Liver (tissue), 9 donors: ENCODE data around the gene TMPRSS7. TPM values are rescaled to one million over a fixed set of nuclear protein-coding genes. Genes with fewer than 3 reads are reported as not detected.

Experiments
- DNase-seq: peaks from one replicate; pipeline ENCODE4 v3.0.0-alpha.2; 2017; ENCODE audit warnings: low spot score
- H3K27ac ChIP-seq, 2 donors: one replicate each; pipeline ENCODE4 v1.7.0; 2013; ENCODE audit warnings: inconsistent platforms in 2 of 2, low read length in 2 of 2, control low read depth in 1 of 2, low read depth in 1 of 2, mild to moderate bottlenecking in 1 of 2
- H3K27me3 ChIP-seq, 4 donors: one replicate each; pipeline versions ENCODE4 v1.6.1 to v1.7.0; 2013; ENCODE audit warnings: low read length in 3 of 4, inconsistent platforms in 1 of 4, mild to moderate bottlenecking in 1 of 4, moderate library complexity in 1 of 4; ENCODE audit not compliant: control insufficient read depth in 4 of 4, insufficient read depth in 4 of 4
- H3K36me3 ChIP-seq, 4 donors: one replicate each; pipeline versions ENCODE4 v1.6.1 to v1.7.0; 2013; ENCODE audit warnings: low read length in 3 of 4, mild to moderate bottlenecking in 3 of 4, low read depth in 1 of 4, moderate library complexity in 1 of 4; ENCODE audit not compliant: control insufficient read depth in 4 of 4, insufficient read depth in 3 of 4
- H3K4me1 ChIP-seq, 4 donors: one replicate each; pipeline versions ENCODE4 v1.6.1 to v1.7.0; 2013; ENCODE audit warnings: low read length in 3 of 4, mild to moderate bottlenecking in 3 of 4, moderate library complexity in 1 of 4; ENCODE audit not compliant: control insufficient read depth in 4 of 4, insufficient read depth in 4 of 4
- H3K4me3 ChIP-seq, 3 donors: one replicate each; pipeline versions ENCODE4 v1.6.1 to v1.7.0; 2013; ENCODE audit warnings: low read length in 3 of 3, control low read depth in 1 of 3, low read depth in 1 of 3, mild to moderate bottlenecking in 1 of 3
- H3K9ac ChIP-seq, 2 donors: one replicate each; pipeline ENCODE4 v1.7.0; 2013; ENCODE audit warnings: low read length in 2 of 2, mild to moderate bottlenecking in 2 of 2, moderate library complexity in 2 of 2, control low read depth in 1 of 2, low read depth in 1 of 2
- H3K9me3 ChIP-seq, 4 donors: one replicate each; pipeline versions ENCODE4 v1.6.1 to v1.7.0; 2013; ENCODE audit warnings: low read length in 3 of 4; ENCODE audit not compliant: control insufficient read depth in 4 of 4
- EGR1 ChIP-seq, 2 donors: IDR thresholded peaks; 2 replicates each; pipeline ENCODE4 v1.6.1; 2016 to 2018; ENCODE audit warnings: antibody characterized with exemption in 2 of 2, low read depth in 2 of 2
- FOXA1 ChIP-seq: IDR thresholded peaks from 2 replicates; pipeline ENCODE4 v1.6.1; 2016; ENCODE audit warnings: antibody characterized with exemption
- FOXA2 ChIP-seq: IDR thresholded peaks from 2 replicates; pipeline ENCODE4 v1.6.1; 2016; ENCODE audit warnings: antibody characterized with exemption
- HNF4A ChIP-seq, 2 donors: conservative IDR thresholded peaks; 2 replicates each; pipeline ENCODE4 v1.6.1; 2016; ENCODE audit warnings: antibody characterized with exemption in 2 of 2, mild to moderate bottlenecking in 2 of 2
- HNF4G ChIP-seq: IDR thresholded peaks from 2 replicates; pipeline ENCODE4 v1.6.1; 2016; ENCODE audit warnings: antibody characterized with exemption
- JUND ChIP-seq, 2 donors: IDR thresholded peaks; 2 replicates each; pipeline ENCODE4 v1.6.1; 2016; ENCODE audit warnings: antibody characterized with exemption in 2 of 2
- NR2F2 ChIP-seq: IDR thresholded peaks from 2 replicates; pipeline ENCODE4 v1.6.1; 2016; ENCODE audit warnings: antibody characterized with exemption
- RAD21 ChIP-seq, 2 donors: IDR thresholded peaks; 2 replicates each; pipeline ENCODE4 v1.6.1; 2016; ENCODE audit warnings: antibody characterized with exemption in 2 of 2, mild to moderate bottlenecking in 2 of 2
- REST ChIP-seq: IDR thresholded peaks from 2 replicates; pipeline ENCODE4 v1.6.1; 2016; ENCODE audit warnings: antibody characterized with exemption, mild to moderate bottlenecking
- RXRA ChIP-seq, 2 donors: IDR thresholded peaks; 2 replicates each; pipeline ENCODE4 v1.6.1; 2017 to 2018; ENCODE audit warnings: antibody characterized with exemption in 2 of 2, mild to moderate bottlenecking in 1 of 2
- SP1 ChIP-seq: IDR thresholded peaks from 2 replicates; pipeline ENCODE4 v1.6.1; 2018; ENCODE audit warnings: antibody characterized with exemption, mild to moderate bottlenecking
- YY1 ChIP-seq: IDR thresholded peaks from 2 replicates; pipeline ENCODE4 v1.6.1; 2016; ENCODE audit warnings: antibody characterized with exemption, mild to moderate bottlenecking
- WGBS: extraction: QIAGEN DNeasy Blood & Tissue Kit; methylation state at CpG from one replicate; pipeline ENCODE4 v1.1.7; 2013; 5-methylcytosine and 5-hydroxymethylcytosine counted together
- polyA plus RNA-seq, 2 donors: library from polyadenylated mRNA; stranded (reverse) in 1 of 2; unstranded in 1 of 2; fragments of 200-250 nt in 1 of 2; fragments of >200 nt in 1 of 2; fragmentation: Nextera tagmentation in 1 of 2; extraction: Ambion mirVana in 1 of 2; gene quantifications; one replicate each; pipeline versions ENCODE4 v1.2.1 to v1.2.3, GENCODE V29; 2013 to 2015
- total RNA-seq, 2 donors: library from RNA; depleted of rRNA; stranded (reverse); fragments of >200 nt; gene quantifications; one replicate each; pipeline ENCODE4 v1.2.3, GENCODE V29; 2014
- TF ChIP-seq, protein P1 (sequence below): IDR thresholded peaks from 2 replicates; pipeline ENCODE4 v1.6.1; 2016; ENCODE audit warnings: antibody characterized with exemption
- TF ChIP-seq, protein P2 (sequence below): IDR thresholded peaks from 2 replicates; pipeline ENCODE4 v1.6.1; 2016; ENCODE audit warnings: antibody characterized with exemption
- TF ChIP-seq, protein P3 (sequence below): IDR thresholded peaks from 2 replicates; pipeline ENCODE4 v1.6.1; 2016; ENCODE audit warnings: antibody characterized with exemption
- donor health status: healthy.
- donor health status: healthy.
- donor health status: healthy.
- donor health status: healthy.
- donor health status: healthy.

The TMPRSS7 gene
- total and polyA plus RNA-seq, 4 donors, result not detected

GRCh38 chr3:112003321-112004080, 31.0 kb upstream of the TMPRSS7 start (continued):
- TF ChIP-seq, protein P1, sequence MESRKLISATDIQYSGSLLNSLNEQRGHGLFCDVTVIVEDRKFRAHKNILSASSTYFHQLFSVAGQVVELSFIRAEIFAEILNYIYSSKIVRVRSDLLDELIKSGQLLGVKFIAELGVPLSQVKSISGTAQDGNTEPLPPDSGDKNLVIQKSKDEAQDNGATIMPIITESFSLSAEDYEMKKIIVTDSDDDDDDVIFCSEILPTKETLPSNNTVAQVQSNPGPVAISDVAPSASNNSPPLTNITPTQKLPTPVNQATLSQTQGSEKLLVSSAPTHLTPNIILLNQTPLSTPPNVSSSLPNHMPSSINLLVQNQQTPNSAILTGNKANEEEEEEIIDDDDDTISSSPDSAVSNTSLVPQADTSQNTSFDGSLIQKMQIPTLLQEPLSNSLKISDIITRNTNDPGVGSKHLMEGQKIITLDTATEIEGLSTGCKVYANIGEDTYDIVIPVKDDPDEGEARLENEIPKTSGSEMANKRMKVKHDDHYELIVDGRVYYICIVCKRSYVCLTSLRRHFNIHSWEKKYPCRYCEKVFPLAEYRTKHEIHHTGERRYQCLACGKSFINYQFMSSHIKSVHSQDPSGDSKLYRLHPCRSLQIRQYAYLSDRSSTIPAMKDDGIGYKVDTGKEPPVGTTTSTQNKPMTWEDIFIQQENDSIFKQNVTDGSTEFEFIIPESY, result no peak
- TF ChIP-seq EGR1 (IDR thresholded peaks at IDR 0.05; ENCODE audit: low read depth in 2 of 2), result no peak
- TF ChIP-seq FOXA1, result no peak
- no peak for TF ChIP-seq YY1
- TF ChIP-seq, protein P2, sequence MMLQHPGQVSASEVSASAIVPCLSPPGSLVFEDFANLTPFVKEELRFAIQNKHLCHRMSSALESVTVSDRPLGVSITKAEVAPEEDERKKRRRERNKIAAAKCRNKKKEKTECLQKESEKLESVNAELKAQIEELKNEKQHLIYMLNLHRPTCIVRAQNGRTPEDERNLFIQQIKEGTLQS, result no peak
- no peak for TF ChIP-seq NR2F2
- TF ChIP-seq JUND (IDR thresholded peaks at IDR 0.05), result no peak
- no peak for TF ChIP-seq RAD21 (IDR thresholded peaks at IDR 0.05)
- TF ChIP-seq FOXA2, result no peak

DNA sequence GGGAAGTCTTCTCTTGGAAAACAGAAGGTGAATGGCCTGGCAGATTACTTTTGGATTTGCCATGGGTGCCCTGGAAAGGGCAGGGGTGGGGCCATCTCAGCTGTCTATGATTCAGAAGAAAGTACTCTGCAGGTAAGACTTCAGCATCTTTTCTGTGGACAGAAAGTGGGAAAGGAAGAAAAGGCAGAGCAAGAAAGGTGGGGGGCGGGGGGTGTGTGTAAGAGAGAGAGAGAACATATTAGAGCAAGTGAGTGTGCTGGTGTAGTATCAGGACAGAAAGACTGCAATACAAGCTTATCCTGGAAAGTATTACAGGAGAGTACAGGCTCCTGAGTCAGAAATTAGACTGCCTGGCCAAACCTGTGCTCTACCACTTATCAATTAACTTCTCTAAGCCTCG, 30.3 kb upstream of the TMPRSS7 start:
- no peak overlapping the region for H3K9ac ChIP-seq
- H3K27me3 ChIP-seq, result peaks cover 0 to 3% (median 0%) of the 10 kb centered on the region in 4 donors
- WGBS, result 77% methylated on average over 2 of the region's 2 CpGs
- no peaks in the 10 kb centered on the region for H3K36me3 ChIP-seq
- H3K9me3 ChIP-seq, result no peaks in the 10 kb centered on the region
- peaks cover 2 to 19% (median 12%) of the 10 kb centered on the region in 4 donors for H3K4me1 ChIP-seq
- no peak overlapping the region for H3K4me3 ChIP-seq
- no peak overlapping the region for H3K27ac ChIP-seq
- DNase-seq, result no peak
- TF ChIP-seq REST, result no peak
- no peak for TF ChIP-seq HNF4G
- TF ChIP-seq, protein P3, sequence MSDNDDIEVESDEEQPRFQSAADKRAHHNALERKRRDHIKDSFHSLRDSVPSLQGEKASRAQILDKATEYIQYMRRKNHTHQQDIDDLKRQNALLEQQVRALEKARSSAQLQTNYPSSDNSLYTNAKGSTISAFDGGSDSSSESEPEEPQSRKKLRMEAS, result no peak
- TF ChIP-seq JUND (IDR thresholded peaks at IDR 0.05), result no peak

GRCh38 chr3:112004669-112005068, 29.9 kb upstream of the TMPRSS7 start:
- Histone ChIP-seq H3K4me1 (peaks cover 2 to 17% (median 11%) of the 10 kb centered on the region in 4 donors), H3K9ac (no peak overlapping the region), H3K27me3 (peaks cover 0 to 3% (median 0%) of the 10 kb centered on the region in 4 donors), H3K36me3 (no peaks in the 10 kb centered on the region), H3K4me3 (no peak overlapping the region), H3K9me3 (no peaks in the 10 kb centered on the region), H3K27ac (no peak overlapping the region)
- WGBS, result 51% methylated on average over 2 of the region's 2 CpGs
- TF ChIP-seq SP1 (peak; percentile 58), RAD21 (IDR thresholded peaks at IDR 0.05) (no peak), YY1 (no peak), FOXA1 (no peak), JUND (IDR thresholded peaks at IDR 0.05) (no peak), HNF4G (peak; percentile 11), FOXA2 (no peak), EGR1 (IDR thresholded peaks at IDR 0.05; ENCODE audit: low read depth in 2 of 2) (peak; percentile 94 to 95), HNF4A (conservative IDR thresholded peaks at IDR 0.05) (peak; percentile 74 to 80), RXRA (IDR thresholded peaks at IDR 0.05) (peak in 1 of 2 donors; percentile 17)
- TF ChIP-seq, protein P1, result no peak
- peak; percentile 42 for DNase-seq
